WTC11 (cell line): ENCODE measurements around the gene OVOL1. TPM values are rescaled to one million over a fixed set of nuclear protein-coding genes. Genes with fewer than 3 reads are reported as not detected.

ENCODE experiments used
- ATAC-seq: fragments of 200-7000 bp; cut with Tn5 transposase; 2 replicates; pipeline ENCODE4 v1.10.0; 2021; ENCODE audit warnings: mild to moderate bottlenecking, moderate library complexity
- CTCF ChIA-PET: fragments of 300-600 bp; sonication (Branson Sonifier 250); formaldehyde crosslinking; loops from one replicate; lab custom pipeline; 2021; ENCODE audit warnings: antibody characterized with exemption; lab: Charles Lee
- POLR2A ChIA-PET: fragments of 350-600 bp; sonication (Branson Sonifier 250); formaldehyde crosslinking; loops from one replicate; lab custom pipeline; 2021; ENCODE audit warnings: antibody characterized with exemption; lab: Charles Lee
- DNase-seq: peaks from one replicate; pipeline ENCODE4 v3.0.0; 2021; ENCODE audit warnings: low spot score
- H3K27ac Mint-ChIP-seq: 2 replicates; pipeline ENCODE4 v1.8.0; 2021; ENCODE audit warnings: mixed read lengths
- H3K27me3 Mint-ChIP-seq: 2 replicates; pipeline ENCODE4 v1.8.0; 2021; ENCODE audit warnings: low read depth, mild to moderate bottlenecking, moderate library complexity, mixed read lengths
- H3K36me3 Mint-ChIP-seq: 2 replicates; pipeline ENCODE4 v1.8.0; 2021; ENCODE audit warnings: mixed read lengths
- H3K4me1 Mint-ChIP-seq: 2 replicates; pipeline ENCODE4 v1.8.0; 2022; ENCODE audit warnings: mixed read lengths
- H3K4me3 Mint-ChIP-seq: 2 replicates; pipeline ENCODE4 v1.8.0; 2021; ENCODE audit warnings: mild to moderate bottlenecking, moderate library complexity, mixed read lengths
- H3K9me3 Mint-ChIP-seq: 2 replicates; pipeline ENCODE4 v1.8.0; 2021; ENCODE audit warnings: mixed read lengths
- CREB1 ChIP-seq: sonication (generic); formaldehyde crosslinking; IDR thresholded peaks from 2 replicates; pipeline ENCODE4 v1.8.0; 2023; ENCODE audit warnings: mild to moderate bottlenecking, missing genetic modification reagents
- CREM ChIP-seq: sonication (generic); formaldehyde crosslinking; IDR thresholded peaks from 2 replicates; pipeline ENCODE4 v1.8.1; 2022; ENCODE audit warnings: mild to moderate bottlenecking, missing genetic modification reagents, moderate library complexity
- EMX1 ChIP-seq: fragments of 250-450 bp; sonication (Bioruptor Pico); IDR thresholded peaks from 2 replicates; pipeline ENCODE4 v1.8.0; 2021; ENCODE audit warnings: mild to moderate bottlenecking
- ETV6 ChIP-seq: sonication (generic); formaldehyde crosslinking; IDR thresholded peaks from 2 replicates; pipeline ENCODE4 v1.8.1; 2022; ENCODE audit warnings: mild to moderate bottlenecking, missing genetic modification reagents
- FOXK1 ChIP-seq: sonication (generic); formaldehyde crosslinking; IDR thresholded peaks from 2 replicates; pipeline ENCODE4 v1.8.0; 2022; ENCODE audit warnings: mild to moderate bottlenecking, moderate library complexity, missing genetic modification reagents
- FOXP1 ChIP-seq: sonication (generic); formaldehyde crosslinking; IDR thresholded peaks from 2 replicates; pipeline ENCODE4 v1.8.0; 2022; ENCODE audit warnings: missing genetic modification reagents, mild to moderate bottlenecking, moderate library complexity, borderline replicate concordance
- KAT7 ChIP-seq: sonication (generic); formaldehyde crosslinking; IDR thresholded peaks from 2 replicates; pipeline ENCODE4 v1.8.1; 2023; ENCODE audit warnings: missing genetic modification reagents, mild to moderate bottlenecking, borderline replicate concordance
- MXD4 ChIP-seq: fragments of 250-450 bp; sonication (Bioruptor Pico); IDR thresholded peaks from 2 replicates; pipeline ENCODE4 v1.8.0; 2021; ENCODE audit warnings: mild to moderate bottlenecking, moderate library complexity, borderline replicate concordance
- NFYB ChIP-seq: sonication (generic); formaldehyde crosslinking; conservative IDR thresholded peaks from 2 replicates; pipeline ENCODE4 v1.8.0; 2022; ENCODE audit warnings: low read depth, missing genetic modification reagents
- SMAD3 ChIP-seq: sonication (generic); formaldehyde crosslinking; IDR thresholded peaks from 2 replicates; pipeline ENCODE4 v1.8.0; 2022; ENCODE audit warnings: missing genetic modification reagents, mild to moderate bottlenecking, borderline replicate concordance
- SP1 ChIP-seq: sonication (generic); formaldehyde crosslinking; conservative IDR thresholded peaks from 2 replicates; pipeline ENCODE4 v1.8.1; 2022; ENCODE audit warnings: missing genetic modification reagents
- ZNF121 ChIP-seq: sonication (generic); formaldehyde crosslinking; IDR thresholded peaks from 2 replicates; pipeline ENCODE4 v1.8.0; 2023; ENCODE audit warnings: missing genetic modification reagents
- ZNF219 ChIP-seq: sonication (generic); formaldehyde crosslinking; IDR thresholded peaks from 2 replicates; pipeline ENCODE4 v1.8.0; 2023; ENCODE audit warnings: missing genetic modification reagents, mild to moderate bottlenecking, borderline replicate concordance
- ZNF396 ChIP-seq: fragments of 250-450 bp; sonication (Bioruptor Pico); IDR thresholded peaks from 2 replicates; pipeline ENCODE4 v1.8.0; 2021; ENCODE audit warnings: mild to moderate bottlenecking, moderate library complexity, borderline replicate concordance
- ZNF423 ChIP-seq: fragments of 250-450 bp; sonication (Bioruptor Pico); IDR thresholded peaks from 2 replicates; pipeline ENCODE4 v2.1.2; 2022; ENCODE audit warnings: mild to moderate bottlenecking, moderate library complexity
- ZNF671 ChIP-seq: fragments of 250-450 bp; sonication (Bioruptor Pico); IDR thresholded peaks from 2 replicates; pipeline ENCODE4 v1.8.0; 2021; ENCODE audit warnings: mild to moderate bottlenecking
- total RNA-seq: library from RNA; stranded (reverse); gene quantifications from 3 replicates; pipeline ENCODE4 v1.2.3, GENCODE V29; 2021
- TF ChIP-seq, protein P1 (sequence below): sonication (generic); formaldehyde crosslinking; IDR thresholded peaks from 2 replicates; pipeline ENCODE4 v1.8.0; 2022; ENCODE audit warnings: mild to moderate bottlenecking, missing genetic modification reagents
- TF ChIP-seq, protein P2 (sequence below): sonication (generic); formaldehyde crosslinking; IDR thresholded peaks from 2 replicates; pipeline ENCODE4 v1.8.1; 2022; ENCODE audit warnings: mild to moderate bottlenecking, missing genetic modification reagents, moderate library complexity, borderline replicate concordance
- TF ChIP-seq, protein P3 (sequence below): sonication (generic); formaldehyde crosslinking; conservative IDR thresholded peaks from 2 replicates; pipeline ENCODE4 v1.8.1; 2023; ENCODE audit warnings: mild to moderate bottlenecking, low read depth, missing genetic modification reagents, moderate library complexity
- TF ChIP-seq, protein P4 (sequence below): fragments of 250-450 bp; sonication (Bioruptor Pico); IDR thresholded peaks from 2 replicates; pipeline ENCODE4 v1.9.0; 2021; ENCODE audit warnings: moderate library complexity, mild to moderate bottlenecking, inconsistent platforms, borderline replicate concordance
- TF ChIP-seq, protein P5 (sequence below): sonication (generic); formaldehyde crosslinking; IDR thresholded peaks from 2 replicates; pipeline ENCODE4 v1.8.1; 2023; ENCODE audit warnings: mild to moderate bottlenecking, moderate library complexity, missing genetic modification reagents
- TF ChIP-seq, protein P6 (sequence below): sonication (generic); formaldehyde crosslinking; IDR thresholded peaks from 2 replicates; pipeline ENCODE4 v1.8.0; 2022; ENCODE audit warnings: mild to moderate bottlenecking, missing genetic modification reagents

Gene OVOL1
- total RNA-seq, 1 experiment from 2014 or later, result 6.8 TPM

DNA sequence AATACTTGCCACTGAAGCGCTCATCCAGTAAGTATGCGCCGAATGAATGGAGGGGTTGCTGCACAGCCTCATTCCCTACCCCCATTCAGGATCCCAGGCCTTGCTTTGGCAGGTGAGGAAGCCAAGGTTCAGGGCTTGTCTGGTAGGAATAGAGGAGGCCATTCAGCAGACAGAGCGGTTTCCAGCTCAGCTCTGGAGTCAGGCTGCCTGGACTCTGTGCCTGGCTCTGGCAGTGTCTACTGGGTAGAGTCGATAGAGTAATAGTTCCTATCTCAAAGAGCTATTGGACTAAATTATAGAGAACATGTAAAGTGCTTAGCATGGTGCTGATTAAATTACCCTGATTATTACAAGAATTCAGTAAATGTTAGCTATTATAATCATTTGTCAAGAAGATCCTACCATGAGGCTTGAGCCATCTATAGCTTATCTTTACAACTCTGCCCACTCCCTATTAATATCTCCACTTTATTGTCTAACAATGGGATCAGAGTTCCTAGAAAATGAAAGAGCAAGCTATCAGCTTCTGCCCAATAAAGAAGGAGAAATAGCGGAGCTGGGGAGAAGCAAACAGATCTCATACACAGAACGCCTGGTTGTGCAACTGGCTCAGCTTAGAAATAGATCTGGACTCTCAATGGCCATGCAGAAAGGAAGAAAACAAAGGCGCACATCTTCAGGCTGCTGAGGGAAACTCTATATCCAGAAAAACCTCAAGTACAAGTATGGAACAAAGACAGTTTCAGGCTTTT is 40.3 kb downstream of the OVOL1 start:
- CTCF ChIA-PET, result interaction anchor here (0.5 to 4.7 kb wide), 4 partner anchors 24 to 129 kb away, joined by 3 to 36 read pairs (median 4); partner anchors contain the start of genes AP5B1 and FIBP
- Mint-ChIP-seq H3K27me3 (peaks cover 8% of the 10 kb centered on the region), H3K36me3 (no peaks in the 10 kb centered on the region)
- DNase-seq, result no peak
- TF ChIP-seq ZNF396 (no peak), MXD4 (CRISPR knock-in tag) (no peak), ZNF423 (CRISPR knock-in tag) (no peak), SMAD3 (CRISPR knock-in tag) (no peak), ZNF121 (no peak), CREB1 (CRISPR knock-in tag) (no peak), KAT7 (no peak), ZNF219 (CRISPR knock-in tag) (no peak), EMX1 (CRISPR knock-in tag) (no peak)
- TF ChIP-seq, protein P1, sequence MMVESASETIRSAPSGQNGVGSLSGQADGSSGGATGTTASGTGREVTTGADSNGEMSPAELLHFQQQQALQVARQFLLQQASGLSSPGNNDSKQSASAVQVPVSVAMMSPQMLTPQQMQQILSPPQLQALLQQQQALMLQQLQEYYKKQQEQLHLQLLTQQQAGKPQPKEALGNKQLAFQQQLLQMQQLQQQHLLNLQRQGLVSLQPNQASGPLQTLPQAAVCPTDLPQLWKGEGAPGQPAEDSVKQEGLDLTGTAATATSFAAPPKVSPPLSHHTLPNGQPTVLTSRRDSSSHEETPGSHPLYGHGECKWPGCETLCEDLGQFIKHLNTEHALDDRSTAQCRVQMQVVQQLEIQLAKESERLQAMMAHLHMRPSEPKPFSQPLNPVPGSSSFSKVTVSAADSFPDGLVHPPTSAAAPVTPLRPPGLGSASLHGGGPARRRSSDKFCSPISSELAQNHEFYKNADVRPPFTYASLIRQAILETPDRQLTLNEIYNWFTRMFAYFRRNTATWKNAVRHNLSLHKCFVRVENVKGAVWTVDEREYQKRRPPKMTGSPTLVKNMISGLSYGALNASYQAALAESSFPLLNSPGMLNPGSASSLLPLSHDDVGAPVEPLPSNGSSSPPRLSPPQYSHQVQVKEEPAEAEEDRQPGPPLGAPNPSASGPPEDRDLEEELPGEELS (CRISPR knock-in tag), result no peak
- TF ChIP-seq, protein P2, sequence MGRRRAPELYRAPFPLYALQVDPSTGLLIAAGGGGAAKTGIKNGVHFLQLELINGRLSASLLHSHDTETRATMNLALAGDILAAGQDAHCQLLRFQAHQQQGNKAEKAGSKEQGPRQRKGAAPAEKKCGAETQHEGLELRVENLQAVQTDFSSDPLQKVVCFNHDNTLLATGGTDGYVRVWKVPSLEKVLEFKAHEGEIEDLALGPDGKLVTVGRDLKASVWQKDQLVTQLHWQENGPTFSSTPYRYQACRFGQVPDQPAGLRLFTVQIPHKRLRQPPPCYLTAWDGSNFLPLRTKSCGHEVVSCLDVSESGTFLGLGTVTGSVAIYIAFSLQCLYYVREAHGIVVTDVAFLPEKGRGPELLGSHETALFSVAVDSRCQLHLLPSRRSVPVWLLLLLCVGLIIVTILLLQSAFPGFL (CRISPR knock-in tag), result no peak
- TF ChIP-seq, protein P3, sequence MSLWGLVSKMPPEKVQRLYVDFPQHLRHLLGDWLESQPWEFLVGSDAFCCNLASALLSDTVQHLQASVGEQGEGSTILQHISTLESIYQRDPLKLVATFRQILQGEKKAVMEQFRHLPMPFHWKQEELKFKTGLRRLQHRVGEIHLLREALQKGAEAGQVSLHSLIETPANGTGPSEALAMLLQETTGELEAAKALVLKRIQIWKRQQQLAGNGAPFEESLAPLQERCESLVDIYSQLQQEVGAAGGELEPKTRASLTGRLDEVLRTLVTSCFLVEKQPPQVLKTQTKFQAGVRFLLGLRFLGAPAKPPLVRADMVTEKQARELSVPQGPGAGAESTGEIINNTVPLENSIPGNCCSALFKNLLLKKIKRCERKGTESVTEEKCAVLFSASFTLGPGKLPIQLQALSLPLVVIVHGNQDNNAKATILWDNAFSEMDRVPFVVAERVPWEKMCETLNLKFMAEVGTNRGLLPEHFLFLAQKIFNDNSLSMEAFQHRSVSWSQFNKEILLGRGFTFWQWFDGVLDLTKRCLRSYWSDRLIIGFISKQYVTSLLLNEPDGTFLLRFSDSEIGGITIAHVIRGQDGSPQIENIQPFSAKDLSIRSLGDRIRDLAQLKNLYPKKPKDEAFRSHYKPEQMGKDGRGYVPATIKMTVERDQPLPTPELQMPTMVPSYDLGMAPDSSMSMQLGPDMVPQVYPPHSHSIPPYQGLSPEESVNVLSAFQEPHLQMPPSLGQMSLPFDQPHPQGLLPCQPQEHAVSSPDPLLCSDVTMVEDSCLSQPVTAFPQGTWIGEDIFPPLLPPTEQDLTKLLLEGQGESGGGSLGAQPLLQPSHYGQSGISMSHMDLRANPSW (CRISPR knock-in tag), result no peak
- TF ChIP-seq, all 79 proteins: peak for 0
- ATAC-seq, result no peak
- POLR2A ChIA-PET, result interaction anchor here (0.5 to 1.8 kb wide), 3 partner anchors 24 to 486 kb away, joined by 3 to 4 read pairs (median 4); no protein-coding TSS in a partner anchor
- Mint-ChIP-seq H3K4me3 (no peak overlapping the region), H3K4me1 (peaks cover 4% of the 10 kb centered on the region; the same call in 1 of the 2 replicates), H3K9me3 (no peaks in the 10 kb centered on the region), H3K27ac (no peak overlapping the region)

DNA sequence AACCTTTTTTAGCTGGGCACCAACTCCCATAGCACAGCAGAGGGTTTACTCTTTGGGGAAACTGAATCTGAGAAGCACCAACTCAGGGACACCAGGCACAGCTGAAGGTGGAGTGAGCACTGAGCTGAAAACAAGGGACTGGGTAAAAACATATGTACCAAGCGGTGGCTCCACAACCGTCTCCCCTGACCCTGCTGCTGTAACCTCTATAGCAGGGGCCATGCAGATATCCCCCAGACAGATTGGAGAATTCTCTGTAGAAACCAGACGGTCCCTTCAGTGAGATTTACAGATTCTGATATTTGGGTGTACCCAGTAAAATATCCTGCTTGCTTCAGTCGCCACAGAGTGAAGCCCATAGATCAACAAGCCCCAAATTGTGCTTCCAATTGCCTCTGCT is 42.6 kb downstream of the OVOL1 start:
- no peak overlapping the region for H3K4me3 Mint-ChIP-seq
- peaks cover 19% of the 10 kb centered on the region for H3K27me3 Mint-ChIP-seq
- peaks cover 5% of the 10 kb centered on the region; the same call in 1 of the 2 replicates for H3K9me3 Mint-ChIP-seq
- DNase-seq (no peak), ATAC-seq (no peak)
- 0 out of 2 replicates have a peak overlapping the region, but pooled peaks have one; percentile 21 for H3K27ac Mint-ChIP-seq
- CTCF ChIA-PET, result interaction anchor here (1.1 to 4.7 kb wide), 3 partner anchors 49 to 85 kb away, joined by 3 to 36 read pairs (median 7); partner anchors contain the start of gene AP5B1
- H3K4me1 Mint-ChIP-seq, result peaks cover 10% of the 10 kb centered on the region
- POLR2A ChIA-PET, result interaction anchor here (1.0 kb wide), 1 partner anchor 17 kb away, joined by 3 read pairs; no protein-coding TSS in a partner anchor
- H3K36me3 Mint-ChIP-seq, result no peaks in the 10 kb centered on the region
- no peak for TF ChIP-seq KAT7
- TF ChIP-seq, protein P4, sequence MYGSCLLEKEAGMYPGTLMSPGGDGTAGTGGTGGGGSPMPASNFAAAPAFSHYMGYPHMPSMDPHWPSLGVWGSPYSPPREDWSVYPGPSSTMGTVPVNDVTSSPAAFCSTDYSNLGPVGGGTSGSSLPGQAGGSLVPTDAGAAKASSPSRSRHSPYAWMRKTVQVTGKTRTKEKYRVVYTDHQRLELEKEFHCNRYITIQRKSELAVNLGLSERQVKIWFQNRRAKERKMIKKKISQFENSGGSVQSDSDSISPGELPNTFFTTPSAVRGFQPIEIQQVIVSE (CRISPR knock-in tag), result no peak
- no peak for TF ChIP-seq CREB1 (CRISPR knock-in tag)
- TF ChIP-seq ETV6, result no peak
- no peak for TF ChIP-seq MXD4 (CRISPR knock-in tag)
- TF ChIP-seq ZNF671 (CRISPR knock-in tag), result no peak
- TF ChIP-seq, protein P5, sequence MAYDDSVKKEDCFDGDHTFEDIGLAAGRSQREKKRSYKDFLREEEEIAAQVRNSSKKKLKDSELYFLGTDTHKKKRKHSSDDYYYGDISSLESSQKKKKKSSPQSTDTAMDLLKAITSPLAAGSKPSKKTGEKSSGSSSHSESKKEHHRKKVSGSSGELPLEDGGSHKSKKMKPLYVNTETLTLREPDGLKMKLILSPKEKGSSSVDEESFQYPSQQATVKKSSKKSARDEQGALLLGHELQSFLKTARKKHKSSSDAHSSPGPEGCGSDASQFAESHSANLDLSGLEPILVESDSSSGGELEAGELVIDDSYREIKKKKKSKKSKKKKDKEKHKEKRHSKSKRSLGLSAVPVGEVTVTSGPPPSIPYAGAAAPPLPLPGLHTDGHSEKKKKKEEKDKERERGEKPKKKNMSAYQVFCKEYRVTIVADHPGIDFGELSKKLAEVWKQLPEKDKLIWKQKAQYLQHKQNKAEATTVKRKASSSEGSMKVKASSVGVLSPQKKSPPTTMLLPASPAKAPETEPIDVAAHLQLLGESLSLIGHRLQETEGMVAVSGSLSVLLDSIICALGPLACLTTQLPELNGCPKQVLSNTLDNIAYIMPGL (CRISPR knock-in tag), result no peak
- TF ChIP-seq, protein P6, sequence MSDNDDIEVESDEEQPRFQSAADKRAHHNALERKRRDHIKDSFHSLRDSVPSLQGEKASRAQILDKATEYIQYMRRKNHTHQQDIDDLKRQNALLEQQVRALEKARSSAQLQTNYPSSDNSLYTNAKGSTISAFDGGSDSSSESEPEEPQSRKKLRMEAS, result no peak
- no peak for TF ChIP-seq FOXK1 (CRISPR knock-in tag)
- no peak for TF ChIP-seq ZNF219 (CRISPR knock-in tag)
- TF ChIP-seq, protein P1 (CRISPR knock-in tag), result no peak
- no peak for TF ChIP-seq NFYB (CRISPR knock-in tag)
- no peak for TF ChIP-seq SP1 (CRISPR knock-in tag)
- no peak for TF ChIP-seq CREM (CRISPR knock-in tag)
- no peak for TF ChIP-seq FOXP1 (CRISPR knock-in tag)
